NCI-H128 (cell line): Measurements from ENCODE around the gene PLXNA1.

Source experiments
- DNase-seq: peaks from one replicate; lab custom pipeline; 2025; ENCODE audit not compliant: unreplicated experiment; lab: John Stamatoyannopoulos, UW

The PLXNA1 gene

DNA sequence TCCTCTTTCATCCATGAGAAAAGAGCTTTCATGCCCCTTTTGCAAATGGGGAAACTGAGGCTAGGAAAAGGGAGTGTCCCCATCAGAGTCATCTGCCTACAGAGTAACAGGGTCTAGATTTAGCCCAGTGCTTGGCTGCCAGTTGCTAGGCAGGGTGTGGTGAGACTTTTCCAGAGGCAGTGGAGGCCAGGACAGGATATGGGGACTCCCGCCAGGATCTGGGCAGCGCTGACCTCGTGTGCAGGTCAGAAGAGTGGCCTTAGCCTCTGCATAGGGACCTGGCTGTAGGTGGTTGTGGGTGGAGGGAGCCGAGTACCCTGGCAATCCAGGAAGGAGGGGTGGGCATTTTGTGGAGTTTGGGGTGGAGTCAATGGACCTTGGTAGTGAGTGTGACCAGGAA lies 4.2 kb downstream of the PLXNA1 start:
- DNase-seq, result no peak

DNA sequence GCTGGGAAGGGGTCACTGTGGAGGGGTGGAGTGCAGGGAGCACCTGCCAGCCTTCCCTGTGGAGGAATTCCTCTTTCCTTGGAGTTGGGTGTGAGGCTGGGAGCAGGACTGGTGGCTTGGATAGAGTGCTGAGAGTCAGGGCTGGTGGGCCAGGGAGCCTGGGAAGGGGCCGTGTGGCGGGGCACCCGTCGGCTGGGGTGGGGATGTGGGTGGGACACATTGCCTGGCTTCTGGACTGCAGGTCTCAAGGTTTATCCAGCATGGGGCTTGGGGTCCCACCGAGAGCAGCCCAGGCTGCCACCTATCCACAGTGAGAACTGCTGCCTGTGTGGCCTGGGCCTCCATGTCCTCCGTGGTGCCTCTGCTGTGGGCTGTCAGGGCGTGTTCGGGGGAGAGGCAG lies 4.7 kb downstream of the PLXNA1 start:
- DNase-seq, result no peak

DNA sequence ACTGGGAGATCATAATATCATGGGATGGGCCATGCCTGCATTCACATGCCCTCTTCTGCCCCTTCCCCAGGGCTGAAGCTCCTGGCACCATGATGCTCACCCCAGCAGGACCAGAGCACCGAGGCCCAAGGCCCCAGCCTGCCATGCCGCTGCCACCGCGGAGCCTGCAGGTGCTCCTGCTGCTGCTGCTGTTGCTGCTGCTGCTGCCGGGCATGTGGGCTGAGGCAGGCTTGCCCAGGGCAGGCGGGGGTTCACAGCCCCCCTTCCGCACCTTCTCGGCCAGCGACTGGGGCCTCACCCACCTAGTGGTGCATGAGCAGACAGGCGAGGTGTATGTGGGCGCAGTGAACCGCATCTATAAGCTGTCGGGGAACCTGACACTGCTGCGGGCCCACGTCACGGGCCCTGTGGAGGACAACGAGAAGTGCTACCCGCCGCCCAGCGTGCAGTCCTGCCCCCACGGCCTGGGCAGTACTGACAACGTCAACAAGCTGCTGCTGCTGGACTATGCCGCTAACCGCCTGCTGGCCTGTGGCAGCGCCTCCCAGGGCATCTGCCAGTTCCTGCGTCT lies 5.6 kb downstream of the PLXNA1 start:
- no peak for DNase-seq

DNA sequence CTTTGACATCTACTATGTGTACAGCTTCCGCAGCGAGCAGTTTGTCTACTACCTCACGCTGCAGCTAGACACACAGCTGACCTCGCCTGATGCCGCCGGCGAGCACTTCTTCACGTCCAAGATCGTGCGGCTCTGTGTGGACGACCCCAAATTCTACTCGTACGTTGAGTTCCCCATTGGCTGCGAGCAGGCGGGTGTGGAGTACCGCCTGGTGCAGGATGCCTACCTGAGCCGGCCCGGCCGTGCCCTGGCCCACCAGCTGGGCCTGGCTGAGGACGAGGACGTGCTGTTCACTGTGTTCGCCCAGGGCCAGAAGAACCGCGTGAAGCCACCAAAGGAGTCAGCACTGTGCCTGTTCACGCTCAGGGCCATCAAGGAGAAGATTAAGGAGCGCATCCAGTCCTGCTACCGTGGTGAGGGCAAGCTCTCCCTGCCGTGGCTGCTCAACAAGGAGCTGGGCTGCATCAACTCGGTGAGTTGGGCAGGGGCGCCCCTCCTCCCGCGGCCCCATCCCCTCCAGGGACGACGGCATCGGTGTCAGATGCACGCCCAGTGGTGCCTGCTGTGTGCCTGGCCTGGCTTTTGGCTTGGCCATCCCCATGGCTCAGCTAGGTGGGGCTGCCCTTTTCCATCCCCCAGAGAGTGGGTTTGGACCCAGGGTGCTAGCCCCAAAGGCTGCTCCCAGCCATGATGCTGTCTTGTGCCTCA lies 6.6 kb downstream of the PLXNA1 start:
- DNase-seq, result no peak

DNA sequence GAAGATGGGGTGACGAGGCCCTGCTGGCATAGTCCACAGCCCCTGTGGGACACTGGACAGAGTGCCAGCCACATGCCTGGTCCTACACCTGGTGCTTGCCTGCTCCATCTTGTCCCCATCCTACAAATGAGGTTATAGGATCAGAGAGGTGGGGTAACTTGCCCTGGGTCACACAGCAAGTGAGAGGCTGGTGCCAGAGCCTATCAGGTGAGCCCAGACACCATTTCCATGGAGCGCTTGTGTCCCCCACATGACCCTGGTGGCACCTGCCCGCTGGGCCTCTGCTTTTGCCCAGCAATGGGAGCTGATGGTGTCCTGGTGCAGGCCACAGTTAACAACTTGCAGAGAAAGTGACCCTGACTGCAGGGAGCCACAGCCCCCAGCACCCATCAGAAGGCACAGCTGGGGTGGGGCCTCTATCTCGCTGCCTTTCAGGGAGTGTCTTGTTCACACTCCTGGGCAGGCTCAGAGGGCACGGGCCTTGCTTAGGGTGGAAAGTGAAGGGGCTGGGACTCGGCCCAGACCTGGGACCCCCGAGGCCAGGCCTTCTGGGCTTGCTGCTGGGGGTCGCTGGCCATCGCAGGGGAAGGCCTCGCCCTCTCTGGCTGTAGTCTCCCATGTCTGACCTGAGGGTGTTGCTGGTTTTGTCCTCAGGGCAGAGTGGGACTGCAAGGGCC lies 7.2 kb downstream of the PLXNA1 start:
- no peak for DNase-seq

DNA sequence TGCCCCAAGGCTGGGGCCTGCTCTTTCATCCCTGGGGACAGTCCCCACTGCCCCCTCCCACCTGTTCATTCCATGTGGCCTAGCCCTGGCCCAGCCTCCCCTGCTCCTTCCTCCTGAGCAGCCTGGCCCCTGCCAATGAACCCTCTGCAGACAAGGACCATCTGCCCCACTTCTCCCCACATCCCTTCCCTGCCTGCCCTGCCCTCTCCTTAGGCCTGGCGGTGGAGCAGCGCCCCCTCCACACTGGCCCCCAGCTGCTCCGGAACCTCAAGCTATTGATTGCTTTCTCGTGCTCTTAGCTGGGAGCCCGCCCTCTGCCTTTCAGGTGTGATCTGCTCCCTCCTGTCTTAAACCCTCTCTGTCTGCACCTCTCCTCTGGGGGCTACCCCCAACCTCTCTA lies 8.0 kb downstream of the PLXNA1 start:
- DNase-seq, result no peak

DNA sequence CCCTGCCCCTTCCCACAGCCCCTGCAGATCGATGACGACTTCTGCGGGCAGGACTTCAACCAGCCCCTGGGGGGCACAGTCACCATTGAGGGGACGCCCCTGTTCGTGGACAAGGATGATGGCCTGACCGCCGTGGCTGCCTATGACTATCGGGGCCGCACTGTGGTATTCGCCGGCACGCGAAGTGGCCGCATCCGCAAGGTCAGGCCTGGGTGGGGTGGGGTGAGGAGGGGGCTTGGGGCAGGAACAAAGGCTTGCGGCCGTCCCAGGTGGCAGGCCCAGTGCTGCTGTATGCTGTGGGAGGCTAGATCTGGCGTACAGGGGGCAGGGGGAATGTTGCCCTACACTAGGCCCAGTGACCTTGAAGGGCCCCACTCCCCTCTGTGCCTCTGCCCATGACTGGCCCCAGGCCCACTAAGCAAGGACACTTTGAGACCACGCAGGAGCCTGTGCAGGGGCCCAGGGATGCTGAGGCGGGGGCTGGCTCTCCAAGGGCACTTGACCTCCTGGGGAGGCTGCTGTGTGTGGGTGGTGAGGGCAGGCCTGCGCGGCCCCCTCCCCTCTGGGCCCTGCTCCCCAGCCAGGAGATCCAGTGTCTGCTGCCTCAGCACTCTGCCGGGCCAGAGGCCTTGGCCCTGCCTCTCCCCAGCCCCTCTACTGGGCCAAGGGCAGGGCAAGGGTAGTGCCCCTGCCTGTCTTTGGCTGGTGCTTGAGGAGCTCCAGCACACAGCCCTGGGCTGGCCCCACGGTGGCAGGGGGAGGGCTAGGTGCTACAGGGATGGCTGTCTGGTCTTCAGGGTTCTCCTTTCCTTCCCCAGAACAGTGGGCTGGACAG lies 8.7 kb downstream of the PLXNA1 start:
- DNase-seq, result no peak

DNA sequence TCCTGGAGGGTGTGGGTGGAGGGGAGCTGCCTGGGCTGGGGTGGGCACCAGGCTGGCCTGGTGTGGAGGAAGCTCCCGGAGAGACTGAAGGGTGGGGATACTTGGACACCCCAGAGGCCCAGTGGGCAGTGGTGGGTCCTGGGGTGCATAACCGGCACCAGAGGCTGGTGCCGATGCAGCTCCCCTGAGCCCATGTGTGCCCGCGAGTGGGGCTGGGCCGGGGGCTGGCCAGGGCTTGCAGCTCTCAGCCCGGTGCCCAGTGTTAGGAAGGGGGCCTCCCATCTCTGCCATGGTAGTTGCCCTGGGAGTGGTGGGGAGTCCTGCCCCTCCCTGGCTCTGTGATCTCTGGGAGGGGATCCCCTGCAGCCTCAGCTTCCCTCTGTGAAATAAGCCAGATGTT lies 9.3 kb downstream of the PLXNA1 start:
- no peak for DNase-seq

DNA sequence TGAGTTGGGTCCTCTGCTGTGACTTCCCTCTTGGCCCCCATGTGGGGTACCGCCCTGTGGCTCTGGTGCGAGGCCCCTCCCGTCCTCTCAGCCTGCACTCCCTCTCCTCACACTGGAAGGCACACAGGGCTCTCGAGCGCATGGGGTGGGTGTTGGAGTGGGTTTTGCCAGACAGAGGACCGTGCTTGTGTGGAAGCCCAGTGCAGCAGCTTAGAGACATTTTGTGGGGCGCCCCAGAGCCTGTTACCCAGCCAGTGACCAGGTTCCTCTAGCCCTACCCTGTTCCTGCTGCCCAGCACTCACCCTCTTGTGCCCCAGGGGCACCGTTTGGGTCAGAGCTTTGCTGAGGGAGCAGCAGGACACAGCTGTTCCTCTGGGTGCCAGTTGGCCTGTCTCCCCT lies 9.9 kb downstream of the PLXNA1 start:
- no peak for DNase-seq

DNA sequence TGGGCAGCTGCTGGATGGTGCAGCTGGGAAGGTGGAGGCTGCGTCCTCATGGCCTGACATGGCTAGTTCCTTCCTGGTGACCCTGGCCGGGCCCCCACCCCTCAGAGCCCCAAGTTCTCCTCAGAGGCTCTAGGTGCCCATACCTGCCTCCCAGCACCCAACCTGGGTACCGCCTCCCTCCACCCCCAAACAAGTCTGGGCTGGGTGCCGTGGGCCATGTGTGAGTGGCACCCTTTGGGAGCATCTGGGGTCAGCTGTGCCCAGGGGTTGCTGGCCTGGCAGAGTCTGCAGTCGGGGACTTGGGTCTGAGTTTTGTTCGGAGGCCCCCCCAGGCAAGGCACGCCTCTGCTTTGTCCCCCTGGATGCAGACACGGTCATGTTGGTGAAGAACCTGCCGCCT lies 10.5 kb downstream of the PLXNA1 start:
- no peak for DNase-seq

DNA sequence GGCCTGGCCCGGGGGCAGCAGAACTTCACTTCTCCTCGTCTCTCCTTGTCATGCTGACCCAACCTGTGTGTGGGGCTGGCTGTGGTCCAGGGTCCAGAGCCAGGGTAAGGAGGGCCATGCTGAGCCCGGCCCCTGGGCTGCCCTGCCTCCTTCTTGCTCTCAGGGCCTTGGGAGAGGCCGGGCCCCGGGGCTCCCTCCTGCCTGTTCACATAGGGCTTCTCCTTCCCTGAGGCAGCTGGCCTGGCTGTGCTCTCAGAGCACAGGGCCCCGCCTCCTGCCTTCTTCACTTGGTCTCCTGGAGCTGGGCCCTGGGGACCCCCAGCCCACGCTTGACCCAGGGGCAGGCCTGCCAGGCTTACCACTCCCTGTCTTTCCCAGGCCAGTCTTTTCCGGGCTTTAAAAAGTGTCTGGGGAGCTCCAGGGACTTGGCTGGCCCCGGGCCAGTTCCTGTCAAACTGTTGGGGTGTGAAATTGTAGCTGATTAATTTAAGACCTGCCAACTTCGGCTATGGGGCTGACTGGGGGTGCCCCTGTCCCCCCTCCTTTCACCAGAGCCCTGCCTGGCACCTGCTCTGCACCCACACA lies 11.8 kb downstream of the PLXNA1 start:
- DNase-seq, result no peak

DNA sequence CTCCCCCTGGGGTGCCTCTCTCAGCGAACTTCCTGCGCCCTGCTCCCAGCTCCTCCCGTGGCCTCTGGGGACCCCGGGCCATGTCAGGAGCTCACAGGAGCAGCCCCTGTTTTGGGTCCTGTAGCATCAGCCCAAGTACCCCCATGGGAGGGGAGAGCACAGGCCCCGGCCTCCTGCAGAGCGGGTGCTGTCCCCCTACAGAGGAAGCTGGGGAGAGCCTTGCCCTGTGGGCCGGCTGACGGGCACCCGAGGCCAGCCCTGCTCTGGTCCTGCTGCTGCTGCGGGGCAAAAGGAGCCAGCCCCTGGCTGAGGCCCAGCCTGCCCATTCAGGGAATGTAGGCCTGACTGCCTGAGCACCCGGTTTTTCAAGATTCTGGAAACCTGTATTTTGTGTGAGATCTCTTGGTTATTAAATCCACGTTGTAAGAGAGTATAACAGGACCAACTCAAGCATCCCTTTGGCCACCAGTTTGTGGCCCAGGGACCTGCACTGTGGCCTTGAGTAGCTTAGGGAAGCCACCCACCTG lies 12.4 kb downstream of the PLXNA1 start:
- DNase-seq, result no peak

DNA sequence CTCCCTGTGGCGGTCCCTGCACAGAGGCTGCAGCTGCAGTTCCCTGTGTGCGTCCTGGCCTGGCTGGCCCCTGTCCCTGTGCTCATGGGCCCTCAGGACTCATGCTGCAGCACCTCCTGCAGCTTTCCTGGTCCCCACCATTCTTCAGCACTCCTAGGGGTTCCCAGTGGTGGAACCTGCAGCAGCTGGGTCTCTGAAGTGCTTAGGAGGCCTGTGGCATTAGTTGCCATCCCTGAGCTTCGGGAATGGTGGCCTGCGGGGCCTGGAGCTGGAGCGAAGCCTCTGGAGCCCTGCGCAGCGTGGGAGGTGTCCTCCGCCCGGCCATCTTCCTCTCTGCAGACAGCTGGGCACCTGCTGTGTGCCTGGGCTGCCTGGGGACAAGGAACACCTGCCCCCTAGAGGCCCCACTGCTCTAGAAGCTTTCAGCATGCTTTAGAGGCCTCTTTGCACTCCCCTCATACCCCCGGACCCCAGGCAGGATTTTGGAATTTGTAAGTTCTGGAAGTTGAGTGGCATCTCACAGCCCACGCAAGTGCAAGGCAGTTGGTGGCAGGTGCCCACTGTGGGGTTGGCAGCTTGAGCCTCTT lies 13.1 kb downstream of the PLXNA1 start:
- DNase-seq, result no peak

DNA sequence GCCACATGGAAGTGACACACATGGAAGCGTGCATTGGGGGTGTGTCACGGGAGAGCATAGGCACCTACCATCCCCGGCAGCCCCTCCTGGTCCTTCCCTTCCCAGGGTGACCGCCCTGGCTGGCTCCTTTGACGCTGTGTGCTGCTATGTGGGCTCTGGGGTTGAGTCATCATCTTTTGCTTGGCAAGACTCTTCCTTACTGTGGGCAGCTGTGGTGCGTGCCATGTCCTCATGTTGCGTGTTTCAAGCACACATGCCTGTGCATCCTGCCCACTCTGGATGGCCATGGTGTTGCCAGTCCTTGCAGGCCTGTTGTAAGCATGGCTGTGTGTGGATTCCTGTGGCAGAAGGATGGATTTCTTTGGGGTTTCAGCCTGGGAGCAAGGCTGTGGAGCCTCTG lies 14.0 kb downstream of the PLXNA1 start:
- no peak for DNase-seq

DNA sequence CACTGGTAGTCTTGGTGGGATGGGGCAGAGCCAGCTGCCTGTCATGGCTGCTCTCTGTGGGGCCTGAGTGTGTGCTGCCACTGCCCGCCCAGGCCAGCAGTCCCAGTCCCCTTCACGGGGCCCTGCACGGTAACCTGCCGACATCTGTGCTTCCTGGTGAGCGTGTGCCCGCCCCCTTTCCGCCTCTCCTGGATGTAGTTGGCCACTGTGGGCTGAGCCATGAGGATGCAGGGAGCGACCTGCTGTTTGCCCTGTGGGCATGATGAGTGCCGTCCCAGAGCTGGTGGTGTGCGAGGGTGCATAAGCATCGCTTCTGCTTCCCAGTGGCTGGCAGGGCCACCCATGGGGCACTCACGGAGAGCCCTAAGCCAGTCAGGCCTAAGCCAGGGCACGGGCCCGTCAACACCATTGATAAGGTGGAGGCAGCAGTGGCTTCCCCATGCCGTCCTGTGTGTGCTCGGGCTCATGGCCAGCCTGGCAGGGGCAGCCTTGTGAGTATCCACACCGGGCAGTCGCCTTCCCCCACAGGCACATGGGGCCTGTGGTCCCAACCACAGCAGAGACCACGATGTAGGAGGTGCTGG lies 14.6 kb downstream of the PLXNA1 start:
- DNase-seq, result no peak

DNA sequence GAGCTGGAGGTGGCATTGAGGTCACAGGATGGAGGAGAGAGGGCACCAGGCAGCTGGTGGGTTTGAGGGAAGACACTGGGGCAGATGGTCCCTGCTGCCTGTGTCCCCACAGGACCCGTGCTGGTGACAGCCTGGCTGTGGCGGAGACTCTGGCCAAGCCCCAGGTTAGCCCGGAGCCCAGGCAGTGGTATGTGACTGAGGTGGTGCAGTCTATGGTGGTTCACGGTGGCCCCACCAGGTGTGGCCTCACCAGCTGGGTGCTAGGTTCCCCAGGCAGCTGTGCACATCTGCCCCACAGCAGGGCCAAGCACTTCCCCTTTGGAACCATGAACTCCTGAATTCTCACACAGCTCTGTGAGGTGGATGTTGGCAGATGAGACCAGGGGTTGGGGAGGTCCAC lies 15.4 kb downstream of the PLXNA1 start:
- no peak for DNase-seq

DNA sequence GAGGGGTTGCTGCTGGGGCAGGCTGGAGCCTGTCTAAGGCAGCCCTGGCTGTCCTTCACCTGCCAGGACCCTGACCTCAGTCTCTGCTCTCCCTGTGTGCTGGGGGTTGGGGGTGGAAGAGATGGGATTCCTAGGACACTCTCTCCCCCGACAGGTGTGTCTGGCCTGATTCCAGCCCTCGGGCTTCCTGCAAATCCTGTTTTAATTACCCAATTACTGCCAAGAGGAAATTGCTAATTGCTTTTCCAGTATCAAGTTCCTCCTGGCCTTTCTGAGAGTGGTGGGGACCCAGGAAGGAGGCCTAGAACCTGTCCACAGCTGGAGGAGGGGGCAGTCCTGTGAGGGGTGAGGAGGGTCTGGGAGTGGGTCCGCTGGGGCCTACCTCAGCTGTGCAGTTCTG lies 15.8 kb downstream of the PLXNA1 start:
- no peak for DNase-seq

DNA sequence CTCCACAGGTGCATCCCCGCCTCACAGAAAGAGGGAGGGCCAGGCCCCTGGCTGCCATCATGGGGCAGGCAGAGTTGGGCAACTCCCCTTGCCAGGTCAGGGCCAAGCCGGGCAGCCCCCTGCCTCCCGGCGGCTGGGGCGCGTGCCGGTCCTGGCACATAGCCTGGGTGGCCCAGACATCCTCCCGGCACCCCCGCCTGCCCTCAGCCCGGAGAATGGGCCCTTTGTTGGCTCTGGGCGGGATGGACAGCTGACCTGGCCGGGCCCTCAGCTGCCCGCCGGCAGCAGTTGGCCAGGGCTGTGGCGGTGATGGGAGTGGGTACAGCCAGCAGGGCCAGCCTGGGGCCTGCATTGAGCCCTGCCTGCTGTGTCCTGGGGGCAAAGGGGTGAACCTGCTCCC lies 16.5 kb downstream of the PLXNA1 start:
- no peak for DNase-seq

DNA sequence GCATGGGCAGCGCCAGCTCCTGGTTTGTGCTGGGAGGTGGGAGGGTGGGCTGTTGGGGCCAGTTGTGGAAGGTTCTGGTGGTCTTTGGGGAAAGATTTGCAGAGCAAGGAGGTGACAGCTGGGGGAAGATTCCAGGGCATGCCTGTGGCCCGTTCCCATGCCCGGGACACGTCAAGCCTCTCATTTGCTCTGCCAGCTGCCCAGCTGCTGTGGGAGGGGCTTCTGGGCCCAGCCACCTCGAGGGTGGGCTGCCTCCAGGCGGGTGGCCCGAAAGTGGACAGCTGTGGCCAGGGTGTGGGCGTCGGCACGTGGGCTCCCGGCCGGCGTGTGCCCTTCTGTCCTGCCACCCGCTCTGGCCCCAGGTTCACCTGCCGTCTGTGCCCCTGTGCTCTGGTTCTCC lies 17.2 kb downstream of the PLXNA1 start:
- no peak for DNase-seq

DNA sequence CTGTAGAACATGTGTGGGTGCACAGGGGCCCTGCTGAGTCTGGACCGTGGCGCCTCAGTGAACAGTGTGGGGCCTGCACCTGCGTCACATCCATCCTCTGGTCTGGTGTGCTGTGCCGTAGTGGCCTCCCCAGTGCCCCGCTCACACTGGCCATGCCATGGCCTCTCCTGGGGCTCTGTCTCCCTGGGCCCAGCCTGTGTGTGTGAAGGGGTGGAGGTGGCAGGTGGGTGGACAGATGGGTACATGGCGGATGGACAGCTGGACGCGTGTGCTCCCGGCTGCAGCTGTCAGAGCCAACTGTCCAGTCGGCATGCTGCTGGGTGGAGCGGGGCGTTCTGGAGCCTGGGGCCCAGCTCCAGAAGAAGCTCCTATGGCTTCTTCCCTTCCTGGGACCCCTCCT lies 17.8 kb downstream of the PLXNA1 start:
- DNase-seq, result no peak
